NCI-H345 treated with DMSO at 0.1 percent for 48 hours (cell line): ENCODE data around the gene MS4A18.
A peak's percentile ranks its signal among the peaks of the same experiment; 100 is the strongest.

Experiments
- DNase-seq: peaks from one replicate; lab custom pipeline; 2025; ENCODE audit not compliant: unreplicated experiment; lab: John Stamatoyannopoulos, UW

The MS4A18 gene

GRCh38 chr11:60765355-60765754 is 40.8 kb downstream of the MS4A18 start:
- DNase-seq, result no peak

- no peak for DNase-seq
These were observed 42.0 kb downstream of the MS4A18 start for GRCh38 chr11:60766547-60766946.

GRCh38 chr11:60767388-60767811 is 42.9 kb downstream of the MS4A18 start:
- no peak for DNase-seq

GRCh38 chr11:60768202-60768601 is 43.7 kb downstream of the MS4A18 start:
- no peak for DNase-seq

GRCh38 chr11:60769273-60769672 is 44.8 kb downstream of the MS4A18 start:
- no peak for DNase-seq

- DNase-seq, result no peak
These were observed 45.3 kb downstream of the MS4A18 start for GRCh38 chr11:60769811-60770210.

GRCh38 chr11:60771146-60771545 is 46.6 kb downstream of the MS4A18 start:
- no peak for DNase-seq

GRCh38 chr11:60771879-60772525 is 47.5 kb downstream of the MS4A18 start:
- no peak for DNase-seq

GRCh38 chr11:60772666-60773065 is 48.1 kb downstream of the MS4A18 start:
- DNase-seq, result no peak

- DNase-seq, result no peak
These were observed 50.2 kb downstream of the MS4A18 start for GRCh38 chr11:60774726-60775125.

- peak; percentile 78 for DNase-seq
These were observed 51.0 kb downstream of the MS4A18 start for GRCh38 chr11:60775420-60775961.

GRCh38 chr11:60776167-60776566 is 51.6 kb downstream of the MS4A18 start:
- no peak for DNase-seq

- no peak for DNase-seq
These were observed 52.6 kb downstream of the MS4A18 start for GRCh38 chr11:60777106-60777505.

GRCh38 chr11:60777572-60777971 is 53.1 kb downstream of the MS4A18 start:
- no peak for DNase-seq

GRCh38 chr11:60780065-60780464 is 55.5 kb downstream of the MS4A18 start:
- DNase-seq, result no peak

GRCh38 chr11:60780774-60781173 is 56.3 kb downstream of the MS4A18 start:
- no peak for DNase-seq

- no peak for DNase-seq
These were observed 56.9 kb downstream of the MS4A18 start for GRCh38 chr11:60781286-60781980.

- no peak for DNase-seq
These were observed 57.4 kb downstream of the MS4A18 start for GRCh38 chr11:60781981-60782316.

GRCh38 chr11:60782393-60783140 is 58.0 kb downstream of the MS4A18 start:
- DNase-seq, result no peak

- no peak for DNase-seq
These were observed 58.6 kb downstream of the MS4A18 start for GRCh38 chr11:60783141-60783484.

GRCh38 chr11:60783911-60784310 is 59.4 kb downstream of the MS4A18 start:
- no peak for DNase-seq

- DNase-seq, result no peak
These were observed 60.6 kb downstream of the MS4A18 start, which contains the start of gene MS4A10 for GRCh38 chr11:60785136-60785535. TSS of gene MS4A10 (plus strand) at chr11:60785333. CDS start at chr11:60790336, 5,003 bp downstream.
